GM21528 (cell line): ENCODE measurements around the gene RNU1-3.
"Not testable (repeated sequence)": the region's sequence is repeated elsewhere in the genome, so short reads cannot be mapped to it uniquely, and the experiment has no call there.

ENCODE experiments used
- ATAC-seq: cut with Tn5 transposase; IDR thresholded peaks from one replicate; pipeline ENCODE4 v1.9.1; 2021; ENCODE audit warnings: mild to moderate bottlenecking, moderate library complexity; ENCODE audit not compliant: unreplicated experiment, low FRiP score

RNU1-3 gene

DNA sequence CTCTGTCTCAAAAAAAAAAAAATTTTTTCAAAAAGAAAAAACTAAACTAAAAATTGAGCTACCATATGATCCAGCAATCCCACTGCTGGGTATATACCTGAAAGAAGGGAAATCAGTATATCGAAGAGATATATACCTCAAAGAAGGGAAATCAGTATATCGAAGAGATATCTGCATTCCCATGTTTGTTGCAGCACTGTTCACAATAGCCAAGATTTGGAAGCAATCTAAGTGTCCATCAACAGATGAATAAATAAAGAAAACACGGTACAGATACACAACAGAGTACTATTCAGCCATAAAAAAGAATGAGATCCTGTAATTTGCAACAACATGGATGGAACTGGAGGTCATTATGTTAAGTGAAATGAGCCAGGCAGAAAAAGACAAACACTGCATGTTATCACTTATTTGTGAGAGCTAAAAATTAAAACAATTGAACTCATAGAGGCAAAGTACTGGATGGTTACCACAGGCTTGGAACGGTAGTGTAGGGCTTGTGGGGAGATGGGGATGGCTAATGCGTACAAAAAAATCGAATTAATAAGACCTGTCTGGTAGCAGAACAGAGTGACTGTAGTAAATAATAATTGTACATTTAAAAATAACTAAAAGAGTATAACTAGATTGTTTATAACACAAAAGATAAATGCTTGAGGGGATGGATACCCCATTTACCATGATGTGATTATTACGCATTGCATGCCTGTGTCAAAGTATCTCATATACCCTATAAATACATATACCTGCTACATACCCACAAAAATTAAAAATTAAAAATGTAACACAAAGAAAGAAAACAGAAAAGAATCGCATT, 25.4 kb downstream of the RNU1-3 start:
- ATAC-seq: not testable (repeated sequence)

DNA sequence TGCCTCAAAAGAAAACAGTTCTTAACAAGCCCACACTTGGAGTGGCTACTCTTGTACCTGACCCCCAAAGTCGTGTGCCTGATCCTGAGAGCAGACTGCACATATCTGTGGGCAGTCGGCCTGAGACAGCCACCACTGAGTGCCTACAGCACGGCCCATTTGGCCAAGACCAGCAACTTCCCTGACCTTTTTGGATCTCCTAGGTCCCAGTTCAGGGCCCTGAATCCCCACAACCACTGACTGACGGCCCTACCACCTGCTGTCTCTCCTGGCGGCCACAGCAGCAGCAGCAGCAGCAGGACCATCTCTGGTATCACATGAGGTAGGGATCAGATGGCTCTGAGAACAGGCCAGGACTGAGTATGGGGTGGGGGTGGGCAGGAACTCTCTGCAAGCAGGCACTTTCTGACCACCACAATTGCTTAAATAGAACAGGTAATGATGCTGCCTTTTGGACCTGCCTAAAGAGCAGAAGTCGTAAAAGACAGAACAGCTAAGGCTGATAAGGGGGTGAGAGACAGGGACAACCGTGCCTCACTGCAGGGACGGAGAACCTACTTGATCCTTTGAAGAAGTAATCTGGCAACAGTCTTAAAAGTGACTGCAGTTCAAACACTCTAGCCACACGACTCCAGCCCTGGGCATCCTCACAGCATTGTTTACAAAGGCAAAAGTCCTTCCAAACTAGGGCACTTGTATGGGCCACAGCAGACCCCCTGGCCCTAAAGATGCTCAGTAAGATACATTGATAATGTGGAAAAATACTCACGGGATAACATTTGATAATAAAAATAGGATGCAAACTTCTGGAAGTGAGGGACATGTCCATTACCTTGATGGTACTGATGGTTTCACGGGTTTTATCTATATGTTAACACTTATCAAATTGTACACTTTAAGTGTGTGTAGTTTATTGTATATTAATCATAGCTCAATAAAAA, 27.4 kb downstream of the RNU1-3 start:
- not testable (repeated sequence) for ATAC-seq

DNA sequence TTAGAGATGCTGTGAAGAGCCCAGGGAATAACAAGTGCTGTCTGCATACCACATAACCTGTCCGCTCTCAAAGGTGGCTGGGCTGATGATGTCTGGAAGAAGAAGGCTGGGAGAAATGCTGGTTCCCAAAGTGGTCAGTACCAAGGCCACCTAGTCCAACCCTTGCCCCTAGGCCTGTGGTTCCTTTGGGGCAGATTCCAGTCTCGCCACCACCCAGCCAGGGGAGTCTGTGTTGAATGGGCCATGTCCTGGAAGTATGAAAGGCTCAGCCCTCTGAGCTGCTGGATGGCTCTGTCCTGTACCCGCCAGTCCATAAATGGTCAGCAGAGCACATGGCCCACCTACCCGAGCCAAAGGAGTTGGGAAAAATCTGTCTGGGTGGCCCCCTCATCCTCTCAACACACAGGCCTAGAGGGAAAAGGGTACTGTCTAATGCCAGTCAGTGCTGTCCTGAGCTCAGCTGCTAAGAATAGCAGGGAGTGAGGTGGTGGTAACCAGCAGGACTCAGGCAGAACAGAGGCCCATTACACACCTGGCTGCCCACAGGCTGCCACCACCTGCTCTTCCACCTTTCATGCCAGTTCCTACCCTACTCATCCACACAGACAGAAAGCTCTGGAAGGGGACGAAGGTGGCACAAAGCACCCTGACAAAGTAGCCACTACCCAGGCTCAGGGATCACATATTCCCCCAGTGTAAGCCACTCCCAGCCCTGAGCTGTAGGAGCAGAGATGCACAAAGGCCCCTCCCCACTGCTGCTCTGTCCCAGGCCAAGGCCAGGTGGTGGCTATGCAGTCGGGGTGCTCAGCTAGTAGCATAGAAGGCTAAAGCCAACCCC, 28.6 kb downstream of the RNU1-3 start:
- ATAC-seq: not testable (repeated sequence)

GRCh38 chr1:16636551-16637195, 30.1 kb downstream of the RNU1-3 start:
- ATAC-seq: not testable (repeated sequence)

DNA sequence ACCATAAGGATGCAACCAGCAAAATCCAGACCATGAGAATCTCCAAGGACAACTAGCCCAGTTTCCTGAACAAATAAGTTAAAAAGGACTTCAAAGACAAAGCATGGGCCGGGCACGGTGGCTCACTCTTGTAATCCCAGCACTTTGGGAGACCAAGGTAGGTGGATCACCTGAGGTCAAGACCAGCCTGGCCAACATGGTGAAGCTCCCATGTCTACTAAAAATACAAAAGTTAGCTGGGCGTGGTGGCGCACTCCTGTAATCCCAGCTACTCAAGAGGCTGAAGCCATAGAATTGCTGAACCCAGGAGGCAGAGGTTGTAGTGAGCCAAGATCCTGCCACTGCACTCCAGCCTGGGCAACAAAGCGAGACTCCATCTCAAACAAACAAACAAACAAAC, 30.8 kb downstream of the RNU1-3 start:
- ATAC-seq: not testable (repeated sequence)

DNA sequence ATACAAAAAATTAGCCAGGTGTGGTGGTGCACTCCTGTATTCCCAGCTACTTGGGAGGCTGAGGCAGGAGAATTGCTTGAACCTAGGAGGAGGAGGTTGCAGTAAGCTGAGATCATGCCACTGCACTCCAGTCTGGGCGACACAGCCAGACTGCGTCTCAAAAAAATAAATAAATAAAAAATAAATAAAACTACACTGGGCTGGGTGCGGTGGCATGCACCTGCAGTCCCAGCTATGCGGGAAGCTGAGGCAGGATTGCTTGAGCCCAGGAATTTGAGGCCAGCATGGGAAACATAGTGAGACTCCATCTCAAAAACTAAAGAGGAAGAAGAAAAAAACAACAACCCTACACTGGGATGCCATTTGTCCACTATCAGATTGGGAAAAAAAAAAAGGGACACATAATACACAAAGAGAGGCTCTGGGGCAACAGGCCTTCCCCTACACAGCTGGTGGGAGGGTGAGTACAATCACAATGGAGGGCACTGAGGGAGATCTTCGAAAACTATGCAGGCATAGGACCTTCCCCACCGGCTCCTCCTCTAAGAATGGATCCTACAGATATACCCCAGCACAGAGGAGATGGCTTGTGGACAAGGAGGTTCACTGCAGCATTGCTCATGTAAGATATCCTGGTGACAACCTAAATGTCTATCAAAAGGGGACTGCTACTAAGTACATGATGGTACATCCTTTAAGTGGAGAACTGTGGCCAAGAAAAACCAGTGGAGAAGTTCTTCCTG, 33.0 kb downstream of the RNU1-3 start:
- ATAC-seq: not testable (repeated sequence)

DNA sequence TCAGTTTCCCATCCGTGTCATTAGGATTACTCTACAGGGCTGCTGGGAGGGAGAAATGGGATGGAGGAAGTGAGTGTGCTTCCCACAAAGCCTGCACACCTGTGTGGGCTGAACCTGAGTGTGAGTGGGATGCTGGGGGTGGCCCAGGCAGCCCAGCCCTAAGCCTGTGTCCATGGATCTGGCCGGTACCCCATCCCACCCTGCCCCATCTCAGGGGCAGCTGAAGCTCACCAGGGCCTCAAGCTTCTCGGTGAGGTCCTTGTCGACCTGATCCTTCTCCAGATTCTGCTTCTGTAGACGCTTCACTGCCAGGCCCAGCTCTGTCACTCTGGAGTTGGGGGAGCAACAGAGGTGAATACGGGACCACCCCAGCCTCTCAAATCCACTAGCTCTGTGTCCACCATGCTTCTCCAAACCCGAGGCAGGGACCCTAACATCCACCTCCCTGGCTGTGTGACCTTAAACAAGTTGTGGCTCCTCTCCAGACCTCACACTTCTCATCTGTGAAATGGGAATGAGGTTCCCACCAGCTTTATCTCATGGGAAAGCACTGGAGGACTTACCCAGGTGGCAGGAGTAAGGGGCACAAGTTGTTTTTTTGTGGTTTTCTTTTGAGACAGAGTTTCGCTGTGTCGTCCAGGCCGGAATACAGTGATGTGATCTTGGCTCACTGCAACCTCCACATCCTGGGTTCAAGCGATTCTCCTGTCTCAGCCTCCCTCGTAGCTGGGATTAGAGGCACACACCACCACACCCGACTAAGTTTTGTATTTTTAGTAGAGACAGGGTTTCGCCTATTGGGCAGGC, 34.5 kb downstream of the RNU1-3 start:
- not testable (repeated sequence) for ATAC-seq

DNA sequence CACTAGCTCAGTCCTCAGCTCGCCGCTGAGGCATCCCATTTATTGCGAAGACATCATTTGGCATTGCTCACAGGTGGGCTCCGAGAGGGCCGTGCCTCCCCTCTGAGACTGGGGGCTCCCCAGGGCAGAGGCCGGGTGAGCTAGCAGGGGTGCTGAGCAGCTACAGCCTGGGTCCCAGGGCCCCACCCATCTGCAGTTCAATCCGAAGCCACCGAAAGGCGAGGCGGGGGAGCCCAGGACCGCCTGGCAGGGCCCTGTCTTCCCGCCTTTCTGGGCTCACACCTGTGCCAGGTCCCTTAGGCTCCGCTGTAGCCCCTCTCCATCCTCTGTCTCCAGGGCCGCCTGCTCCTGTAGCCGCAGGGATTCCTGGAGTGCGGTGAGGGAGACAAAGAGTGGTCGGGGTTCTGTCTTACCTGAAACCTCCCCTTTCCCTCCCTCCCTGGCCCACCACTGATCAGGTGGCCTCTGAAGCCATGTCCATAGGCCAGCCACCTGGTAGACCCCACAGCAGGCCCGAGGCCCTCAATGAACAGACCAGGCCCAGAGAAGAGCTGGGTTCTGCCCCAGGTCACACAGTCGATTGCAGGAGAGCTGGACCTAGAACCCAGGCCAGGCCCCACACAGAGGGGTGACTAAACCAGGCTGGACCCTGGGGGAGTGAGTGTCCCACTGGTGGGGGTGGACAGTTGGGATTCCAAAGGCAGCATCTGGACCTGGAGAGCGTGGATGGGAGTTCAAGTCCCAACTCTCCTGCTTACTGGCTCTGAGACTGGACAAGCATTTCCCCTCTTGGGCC, 35.3 kb downstream of the RNU1-3 start:
- ATAC-seq: no peak

- ATAC-seq: no peak
Observed at GRCh38 chr1:16630661-16631247, 36.0 kb downstream of the RNU1-3 start.

- ATAC-seq: not testable (repeated sequence)
Observed at GRCh38 chr1:16629916-16630530, 36.7 kb downstream of the RNU1-3 start.

DNA sequence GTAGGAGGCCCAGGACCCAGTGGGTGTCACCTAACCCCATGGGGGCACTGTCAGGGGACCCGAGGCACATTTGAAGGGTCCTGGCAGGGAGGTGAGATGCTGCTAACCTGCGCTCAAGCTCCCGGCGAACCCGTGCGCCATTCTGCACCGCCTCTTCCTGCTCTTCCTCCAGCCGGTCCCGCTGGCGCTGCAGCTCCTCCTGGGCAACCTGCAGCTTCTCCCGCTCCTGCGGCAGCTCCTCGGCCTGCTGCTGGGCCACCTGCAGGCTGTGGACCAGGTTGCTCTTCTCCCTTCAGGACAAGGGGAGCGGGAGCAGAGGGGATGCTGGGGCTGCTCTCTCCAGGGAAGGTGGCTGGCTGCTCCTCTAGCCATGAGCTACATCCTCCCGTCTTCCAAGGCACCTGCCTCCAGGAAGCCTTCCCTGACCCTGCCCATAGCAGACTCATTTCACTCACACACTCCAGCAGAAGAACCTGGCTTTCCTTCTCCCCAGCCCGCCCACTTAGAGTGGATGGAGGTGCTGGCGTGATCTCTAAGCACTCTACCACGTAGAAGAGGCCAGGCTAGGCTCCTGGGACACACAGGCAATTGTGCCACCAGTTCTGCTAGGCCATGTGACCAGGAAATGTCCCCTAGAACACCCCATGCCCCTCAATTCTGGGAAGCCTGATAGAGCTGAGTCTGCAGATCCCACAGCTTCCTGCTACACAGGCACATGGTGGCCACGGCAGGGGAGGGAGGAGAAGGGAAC, 38.2 kb downstream of the RNU1-3 start:
- no peak for ATAC-seq

- ATAC-seq: not testable (repeated sequence)
Observed at GRCh38 chr1:16626409-16626983, 40.3 kb downstream of the RNU1-3 start.

DNA sequence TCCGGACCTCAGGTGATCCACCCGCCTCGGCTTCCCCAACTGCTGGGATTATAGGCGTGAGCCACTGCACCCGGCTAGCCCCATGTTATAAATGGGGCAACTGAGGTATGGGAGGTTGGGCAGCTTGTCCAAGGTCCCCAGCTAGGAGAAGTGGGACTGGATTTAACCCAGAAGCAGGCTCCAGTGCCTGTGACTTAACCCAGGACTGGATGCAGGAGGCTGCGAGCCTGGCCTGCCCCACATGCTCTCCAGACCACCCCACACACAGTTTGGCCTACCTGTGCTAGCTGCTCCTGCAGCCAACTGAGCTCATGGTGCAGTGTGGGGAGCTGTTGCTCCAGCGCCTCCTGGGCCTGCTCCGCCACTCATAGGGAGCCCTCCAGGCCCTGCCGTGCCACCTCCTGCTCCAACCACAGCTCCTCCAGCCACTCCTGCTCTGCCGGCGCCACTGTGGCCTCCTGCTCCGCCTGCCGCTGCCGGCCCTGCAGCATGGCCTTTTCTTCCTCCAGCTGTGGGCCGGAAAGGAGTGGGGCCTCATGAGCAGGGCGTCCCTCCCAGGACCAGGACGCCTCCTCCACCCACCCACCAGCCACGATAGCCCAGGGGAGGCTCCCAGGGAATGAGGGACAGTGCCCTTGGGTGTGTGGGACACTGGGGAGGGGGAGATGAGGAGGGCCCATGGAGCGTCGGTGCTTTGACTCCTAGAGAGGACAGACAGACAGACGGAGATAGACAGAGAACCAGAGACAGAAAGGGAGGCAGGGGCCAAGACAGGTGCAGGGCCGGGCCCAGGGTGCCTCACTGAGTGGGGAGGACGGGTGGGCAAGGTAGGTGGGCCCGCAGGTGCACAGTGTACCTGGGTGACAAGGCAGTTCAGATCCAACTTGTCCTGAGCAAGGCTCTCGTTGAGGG, 41.0 kb downstream of the RNU1-3 start:
- no peak for ATAC-seq

DNA sequence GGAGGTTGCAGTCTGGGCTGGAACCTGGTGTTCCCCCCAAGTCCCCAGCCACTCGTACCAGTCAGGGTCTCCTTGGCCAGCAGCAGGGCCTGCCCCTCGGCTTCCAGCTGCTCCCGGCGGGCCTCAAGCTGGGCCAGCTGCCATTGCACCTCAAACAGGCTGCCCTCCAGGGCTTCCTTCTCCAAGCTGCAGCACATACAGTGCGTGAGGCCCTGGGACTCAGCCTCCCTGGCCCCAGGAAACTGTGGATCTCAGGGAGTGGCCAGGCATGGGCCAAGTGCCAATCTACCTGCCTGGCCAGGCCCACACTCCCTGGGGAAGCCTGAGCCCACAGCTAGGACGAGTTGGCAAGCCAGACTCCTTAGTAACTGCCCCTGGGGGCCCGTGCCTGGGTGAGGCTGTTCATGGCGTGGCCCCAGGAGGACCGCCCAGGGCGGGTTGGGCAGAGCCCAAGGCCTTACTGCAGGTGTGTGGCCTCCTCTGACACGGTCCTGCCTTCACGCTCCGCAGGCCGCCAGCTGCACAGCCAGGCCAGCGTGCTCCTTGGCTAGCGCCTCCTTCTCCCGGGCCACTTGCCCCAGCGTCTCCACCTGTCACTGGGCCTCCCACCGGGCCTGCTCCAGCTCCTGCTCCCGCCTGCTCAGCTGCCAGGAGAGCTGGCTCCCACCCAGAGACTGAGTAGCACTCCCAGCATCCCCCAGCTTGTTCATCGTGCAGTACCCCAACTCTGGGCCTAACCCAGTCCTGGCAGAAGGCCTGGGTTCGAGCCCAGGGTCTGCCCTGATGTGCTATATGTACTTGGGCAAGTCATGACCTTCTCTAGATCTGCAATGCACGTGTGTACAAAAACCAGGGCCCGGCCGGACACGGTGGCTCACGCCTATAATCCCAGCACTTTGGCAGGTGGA, 42.7 kb downstream of the RNU1-3 start:
- ATAC-seq: not testable (repeated sequence)
